HepG2 (cell line): Measurements from ENCODE around the gene HCRT. TPM values are rescaled to one million over a fixed set of nuclear protein-coding genes. Genes with fewer than 3 reads are reported as not detected.

ENCODE experiments used
- CBX5 ChIP-seq: sonication (generic); formaldehyde crosslinking; IDR thresholded peaks from 2 replicates; pipeline ENCODE4 v1.4.0; 2020; ENCODE audit warnings: missing genetic modification reagents, borderline replicate concordance
- DBP ChIP-seq: sonication (generic); formaldehyde crosslinking; IDR thresholded peaks from 2 replicates; pipeline ENCODE4 v1.4.0; 2020; ENCODE audit warnings: missing genetic modification reagents; ENCODE audit errors: not compliant biosample characterization
- GLI4 ChIP-seq: sonication (generic); formaldehyde crosslinking; IDR thresholded peaks from 2 replicates; pipeline ENCODE4 v1.5.1; 2020; ENCODE audit warnings: missing genetic modification reagents, mild to moderate bottlenecking, moderate library complexity, borderline replicate concordance
- HNF1B ChIP-seq: sonication (generic); formaldehyde crosslinking; IDR thresholded peaks from 2 replicates; pipeline ENCODE4 v1.5.1; 2020; ENCODE audit warnings: mild to moderate bottlenecking, moderate library complexity, missing genetic modification reagents
- HOXA7 ChIP-seq: sonication (generic); formaldehyde crosslinking; IDR thresholded peaks from 2 replicates; pipeline ENCODE4 v1.8.1; 2022; ENCODE audit warnings: mild to moderate bottlenecking, missing genetic modification reagents, moderate library complexity
- IKZF1 ChIP-seq: fragments of 450-650 bp; IDR thresholded peaks from 2 replicates; pipeline ENCODE4 v1.7.1; 2016
- IKZF4 ChIP-seq: sonication (generic); formaldehyde crosslinking; IDR thresholded peaks from 2 replicates; pipeline ENCODE4 v1.5.1; 2020; ENCODE audit warnings: borderline replicate concordance, mild to moderate bottlenecking, low read depth, missing genetic modification reagents; ENCODE audit errors: not compliant biosample characterization
- IRF2 ChIP-seq: IDR thresholded peaks from 2 replicates; pipeline ENCODE4 v1.6.1; 2018; ENCODE audit warnings: missing genetic modification reagents, missing compliant biosample characterization
- MIXL1 ChIP-seq: IDR thresholded peaks from 2 replicates; pipeline ENCODE4 v1.6.1; 2016
- SNAPC4 ChIP-seq: sonication (generic); formaldehyde crosslinking; IDR thresholded peaks from 2 replicates; pipeline ENCODE4 v1.4.0; 2020; ENCODE audit warnings: mild to moderate bottlenecking, missing genetic modification reagents
- SPEN ChIP-seq: sonication (generic); formaldehyde crosslinking; IDR thresholded peaks from 2 replicates; pipeline ENCODE4 v1.5.1; 2020; ENCODE audit warnings: low read depth, mild to moderate bottlenecking, missing genetic modification reagents
- TEAD2 ChIP-seq: sonication (generic); formaldehyde crosslinking; IDR thresholded peaks from 2 replicates; pipeline ENCODE4 v1.9.0; 2021; ENCODE audit warnings: missing genetic modification reagents
- TEAD3 ChIP-seq: optimal IDR thresholded peaks from 2 replicates; pipeline ENCODE3; 2016; ENCODE audit warnings: borderline replicate concordance
- ZFP62 ChIP-seq: sonication (generic); formaldehyde crosslinking; IDR thresholded peaks from 2 replicates; pipeline ENCODE4 v1.4.0; 2020; ENCODE audit warnings: missing genetic modification reagents
- ZNF17 ChIP-seq: sonication (generic); formaldehyde crosslinking; IDR thresholded peaks from 2 replicates; pipeline ENCODE4 v1.5.0; 2020; ENCODE audit warnings: mild to moderate bottlenecking, missing genetic modification reagents
- ZNF230 ChIP-seq: sonication (generic); formaldehyde crosslinking; IDR thresholded peaks from 2 replicates; pipeline ENCODE4 v1.4.0; 2020; ENCODE audit warnings: mild to moderate bottlenecking, missing genetic modification reagents
- ZNF335 ChIP-seq: sonication (generic); formaldehyde crosslinking; IDR thresholded peaks from 2 replicates; pipeline ENCODE4 v1.4.0; 2020; ENCODE audit warnings: missing genetic modification reagents
- ZNF337 ChIP-seq: sonication (generic); formaldehyde crosslinking; IDR thresholded peaks from 2 replicates; pipeline ENCODE4 v1.5.1; 2020; ENCODE audit warnings: missing genetic modification reagents, low read depth, mild to moderate bottlenecking, borderline replicate concordance
- ZNF589 ChIP-seq: sonication (generic); formaldehyde crosslinking; conservative IDR thresholded peaks from 2 replicates; pipeline ENCODE4 v1.8.0; 2022; ENCODE audit warnings: mild to moderate bottlenecking, moderate library complexity, missing genetic modification reagents
- ZXDC ChIP-seq: sonication (generic); formaldehyde crosslinking; IDR thresholded peaks from 2 replicates; pipeline ENCODE4 v1.5.0; 2020; ENCODE audit warnings: mild to moderate bottlenecking, missing genetic modification reagents
- polyA plus RNA-seq, 8 experiments: library from polyadenylated mRNA; depleted of rRNA in 3 of 8; stranded (reverse) in 7 of 8; unstranded in 1 of 8; fragments of >200 nt; fragmentation: Illumina TruSeq in 4 of 8; extraction: Trizol in 4 of 8; gene quantifications; 2 replicates each; pipeline versions ENCODE4 v1.2.1 to v1.2.3, GENCODE V29; 2011 to 2016; ENCODE audit warnings: low read depth in 4 of 8, missing spikeins in 1 of 8, mixed read lengths in 1 of 8; ENCODE audit not compliant: insufficient read depth in 1 of 8
- total RNA-seq, 5 experiments: library from RNA; depleted of rRNA; stranded (reverse); fragments of >200 nt; fragmentation: Illumina TruSeq; extraction: Trizol; gene quantifications; 2 replicates each; pipeline ENCODE4 v1.2.3, GENCODE V29; 2016; ENCODE audit warnings: low read depth in 1 of 5

Gene HCRT
- total and polyA plus RNA-seq, 2 of the 13 experiments (the other 11 are each of a cell fraction or from before 2014, with no cell fraction given): not detected

GRCh38 chr17:42221886-42222745 lies 36.9 kb upstream of the HCRT start (continued):
- TF ChIP-seq GLI4 (CRISPR knock-in tag) (no peak), ZNF230 (CRISPR knock-in tag) (no peak), SPEN (CRISPR knock-in tag) (0 out of 2 replicates have a peak, but pooled peaks have one; percentile 29), MIXL1 (CRISPR knock-in tag) (no peak), HNF1B (CRISPR knock-in tag) (no peak), IRF2 (CRISPR knock-in tag) (0 out of 2 replicates have a peak, but pooled peaks have one; percentile 25), ZNF17 (CRISPR knock-in tag) (no peak), ZNF589 (CRISPR knock-in tag) (no peak), TEAD3 (CRISPR knock-in tag) (no peak), IKZF4 (CRISPR knock-in tag) (no peak), SNAPC4 (CRISPR knock-in tag) (no peak), TEAD2 (CRISPR knock-in tag) (no peak), IKZF1 (peak; percentile 76; the same call in 1 of the 2 replicates), ZFP62 (no peak), HOXA7 (peak; percentile 74; the same call in 1 of the 2 replicates), ZNF335 (no peak), CBX5 (CRISPR knock-in tag) (no peak), DBP (CRISPR knock-in tag) (no peak), ZXDC (CRISPR knock-in tag) (no peak), ZNF337 (CRISPR knock-in tag) (no peak)
